ENCODE results near the gene MRPL54. TPM values are rescaled to one million over a fixed set of nuclear protein-coding genes. Genes with fewer than 3 reads are reported as not detected.
A peak's percentile ranks its signal among the peaks of the same experiment; 100 is the strongest.

The MRPL54 gene
- polyA plus RNA-seq, 1 donor from 2014 or later, result 138 TPM

DNA sequence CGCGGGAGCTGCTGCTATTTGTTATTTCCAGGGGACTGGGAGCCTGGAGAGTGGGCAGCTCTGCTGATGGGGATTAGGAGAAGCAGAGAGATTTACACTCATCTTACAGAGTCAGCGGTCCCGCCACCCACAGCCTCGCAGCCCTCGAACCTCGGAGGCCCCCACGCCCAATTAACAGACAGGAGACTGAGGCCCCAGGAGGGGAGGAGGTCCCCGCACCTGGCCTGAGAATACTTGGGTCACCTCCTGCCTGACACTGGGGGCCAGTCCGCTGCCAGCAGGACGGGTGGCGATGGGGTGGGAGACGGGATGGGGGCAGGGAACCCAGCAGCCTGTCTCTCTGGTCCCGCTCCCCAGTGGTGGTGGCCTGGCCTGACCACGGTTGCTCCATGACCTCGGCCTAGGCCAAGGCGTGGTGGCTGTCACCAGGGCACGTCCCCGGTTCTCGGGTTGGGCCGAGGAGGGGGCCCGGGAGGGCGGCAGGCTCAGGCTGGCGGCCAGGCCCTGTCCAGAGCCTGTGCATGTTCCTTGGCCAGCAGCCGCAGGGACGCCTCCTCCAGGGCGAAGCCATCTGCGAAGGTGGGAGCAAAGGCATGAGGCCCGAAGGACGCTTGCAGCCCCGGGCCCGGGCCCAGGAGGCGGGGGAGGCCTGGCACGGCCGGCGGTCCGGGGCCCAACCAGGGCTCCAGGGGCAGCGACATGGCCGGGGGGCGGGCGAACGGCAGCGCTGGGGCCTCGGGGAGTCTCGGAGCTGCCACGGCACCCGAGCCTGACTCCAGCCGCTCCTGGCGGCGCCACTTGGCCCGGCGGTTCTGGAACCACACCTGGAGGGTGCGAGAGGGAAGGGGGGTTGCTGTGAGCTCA is 7.9 kb downstream of the MRPL54 start:
- H3K36me3 Mint-ChIP-seq, result peaks cover 3% of the 10 kb centered on the region
- no peaks in the 10 kb centered on the region for H3K27me3 Mint-ChIP-seq
- H3K4me3 Mint-ChIP-seq, result no peak overlapping the region
- H3K4me1 Mint-ChIP-seq, result peaks cover 0 to 10% (median 3%) of the 10 kb centered on the region in 3 donors
- H3K9me3 Mint-ChIP-seq, result no peaks in the 10 kb centered on the region
- H3K27ac Mint-ChIP-seq, result peak overlapping the region in 1 of 3 donors; percentile 7

DNA sequence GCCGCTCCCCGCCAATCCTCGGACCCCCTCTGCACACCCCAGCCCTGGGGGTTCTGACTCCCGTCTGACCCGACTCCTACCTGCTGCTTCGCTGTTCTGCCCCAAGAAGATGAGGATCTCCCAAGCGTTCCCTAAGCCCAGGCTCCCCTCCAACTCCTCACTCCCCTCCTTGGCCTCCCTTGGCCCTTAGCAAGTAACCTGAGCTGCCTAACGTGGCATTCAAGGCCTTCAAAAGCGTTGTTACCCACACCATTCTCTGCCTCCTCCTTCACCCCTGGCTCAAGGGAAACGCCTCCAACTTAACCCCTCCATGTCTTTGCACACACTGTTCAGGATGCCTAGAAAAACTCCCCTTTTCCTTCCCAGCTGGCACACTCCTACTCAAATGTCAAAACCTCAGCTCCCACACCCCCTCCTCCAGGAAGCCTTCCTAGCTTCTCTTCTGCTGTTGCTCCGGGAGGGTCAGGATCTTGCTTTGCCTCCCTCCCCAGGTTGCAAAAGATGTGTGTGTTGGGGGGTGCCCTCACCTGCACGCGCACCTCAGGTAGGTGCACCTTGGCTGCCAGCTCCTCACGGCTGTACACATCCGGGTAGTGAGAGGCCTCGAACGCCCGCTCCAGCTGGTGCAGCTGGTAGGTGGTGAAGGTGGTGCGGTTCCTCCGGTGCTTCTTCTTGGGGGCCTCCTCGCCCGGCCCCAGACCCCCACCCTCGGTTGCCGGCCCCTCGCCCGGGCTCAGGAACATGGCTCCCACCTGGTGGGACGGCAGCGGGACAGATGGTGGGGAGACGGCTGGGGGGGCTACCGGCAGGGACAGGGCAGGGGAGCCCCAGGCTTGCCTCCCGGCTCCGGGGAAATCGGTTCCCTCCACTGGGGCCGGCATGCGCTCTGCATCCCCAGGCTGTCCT is 8.8 kb downstream of the MRPL54 start:
- no peaks in the 10 kb centered on the region for H3K9me3 Mint-ChIP-seq
- peak overlapping the region in 1 of 4 donors; percentile 46 for H3K4me3 Mint-ChIP-seq
- no peaks in the 10 kb centered on the region for H3K27me3 Mint-ChIP-seq
- peak overlapping the region in 2 of 3 donors; percentile 64 to 65 for H3K27ac Mint-ChIP-seq
- peaks cover 0 to 10% (median 3%) of the 10 kb centered on the region in 3 donors for H3K4me1 Mint-ChIP-seq
- H3K36me3 Mint-ChIP-seq, result peaks cover 3% of the 10 kb centered on the region

DNA sequence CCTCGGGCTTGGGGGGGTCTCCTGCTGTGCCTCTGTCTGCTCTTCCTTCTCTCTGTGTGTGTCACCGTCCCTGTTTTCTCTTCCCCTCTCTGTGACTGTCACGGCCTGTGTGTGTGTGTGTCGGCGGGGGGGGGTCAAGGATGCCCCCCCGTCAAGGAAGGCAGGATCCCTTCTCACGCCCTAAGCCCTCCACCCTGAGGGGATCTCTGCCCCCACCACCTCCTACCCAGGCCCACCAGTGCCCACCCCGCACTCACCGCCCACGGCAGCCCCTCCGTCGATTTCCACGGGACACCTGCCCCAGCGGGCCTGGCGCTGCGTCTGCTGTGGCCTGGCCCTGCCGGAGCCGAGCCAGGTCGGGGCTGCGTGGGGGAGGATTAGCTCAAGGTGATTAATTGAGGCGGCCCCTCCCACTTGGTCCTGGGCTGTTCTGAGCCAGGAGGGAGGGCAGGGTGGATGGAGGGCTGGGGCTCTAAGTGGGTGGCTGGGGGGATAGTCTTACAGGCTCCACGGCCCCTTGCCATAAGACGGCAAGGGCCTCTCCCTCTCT is 9.5 kb downstream of the MRPL54 start, which contains the start of gene RAX2:
RAX2 (minus strand) TSS at position 323 of the 550 bp plus-strand sequence. CDS start 486 bp downstream, outside the sequence.
- H3K4me3 Mint-ChIP-seq, result peak within 1 kb of the TSS in 2 of 4 donors; percentile 46 to 47
- peaks cover 3% of the 10 kb centered on the region for H3K36me3 Mint-ChIP-seq
- peak within 1 kb of the TSS in 2 of 3 donors; percentile 64 to 65 for H3K27ac Mint-ChIP-seq

DNA sequence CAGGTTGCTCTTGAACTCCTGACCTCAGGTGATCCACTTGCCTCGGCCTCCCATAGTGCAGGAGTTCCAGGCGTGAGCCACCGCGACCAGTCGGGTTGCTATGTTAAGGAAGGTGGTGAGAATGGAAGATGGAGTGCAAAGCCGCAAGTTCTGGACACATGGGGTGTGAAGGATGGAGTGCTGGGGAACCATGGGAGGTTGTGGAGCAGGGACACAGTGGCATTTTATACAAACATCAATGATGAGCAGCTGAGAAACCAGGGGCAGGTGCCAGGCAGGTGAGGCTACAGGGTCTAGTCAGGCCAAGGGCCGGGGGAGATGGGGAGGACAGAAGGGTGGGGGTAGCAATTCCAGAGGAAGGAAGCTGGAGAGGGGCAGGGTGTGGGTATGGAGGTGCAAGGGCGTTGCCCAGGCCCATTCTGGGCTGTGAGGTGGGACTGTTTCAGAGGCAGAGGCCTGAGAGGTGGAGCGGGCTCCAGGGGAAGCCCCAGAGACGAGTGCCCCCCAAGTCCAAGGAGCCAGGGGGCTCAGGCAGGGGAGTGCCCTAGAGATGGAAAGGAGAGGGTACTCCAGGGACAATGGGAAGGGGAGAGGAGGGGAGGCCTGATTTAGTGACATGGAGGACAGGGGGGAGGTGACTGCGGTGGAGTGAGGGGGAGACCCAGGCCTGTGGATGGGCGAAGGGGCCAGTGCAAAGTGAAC is 11.5 kb downstream of the MRPL54 start:
- H3K9me3 Mint-ChIP-seq, result no peaks in the 10 kb centered on the region
- H3K27me3 Mint-ChIP-seq, result no peaks in the 10 kb centered on the region

More for the DNA sequence above, 9.5 kb downstream of the MRPL54 start, which contains the start of gene RAX2:
- H3K9me3 Mint-ChIP-seq, result no peaks in the 10 kb centered on the region
- no peaks in the 10 kb centered on the region for H3K27me3 Mint-ChIP-seq
- H3K4me1 Mint-ChIP-seq, result peaks cover 0 to 5% (median 0%) of the 10 kb centered on the region in 3 donors

DNA sequence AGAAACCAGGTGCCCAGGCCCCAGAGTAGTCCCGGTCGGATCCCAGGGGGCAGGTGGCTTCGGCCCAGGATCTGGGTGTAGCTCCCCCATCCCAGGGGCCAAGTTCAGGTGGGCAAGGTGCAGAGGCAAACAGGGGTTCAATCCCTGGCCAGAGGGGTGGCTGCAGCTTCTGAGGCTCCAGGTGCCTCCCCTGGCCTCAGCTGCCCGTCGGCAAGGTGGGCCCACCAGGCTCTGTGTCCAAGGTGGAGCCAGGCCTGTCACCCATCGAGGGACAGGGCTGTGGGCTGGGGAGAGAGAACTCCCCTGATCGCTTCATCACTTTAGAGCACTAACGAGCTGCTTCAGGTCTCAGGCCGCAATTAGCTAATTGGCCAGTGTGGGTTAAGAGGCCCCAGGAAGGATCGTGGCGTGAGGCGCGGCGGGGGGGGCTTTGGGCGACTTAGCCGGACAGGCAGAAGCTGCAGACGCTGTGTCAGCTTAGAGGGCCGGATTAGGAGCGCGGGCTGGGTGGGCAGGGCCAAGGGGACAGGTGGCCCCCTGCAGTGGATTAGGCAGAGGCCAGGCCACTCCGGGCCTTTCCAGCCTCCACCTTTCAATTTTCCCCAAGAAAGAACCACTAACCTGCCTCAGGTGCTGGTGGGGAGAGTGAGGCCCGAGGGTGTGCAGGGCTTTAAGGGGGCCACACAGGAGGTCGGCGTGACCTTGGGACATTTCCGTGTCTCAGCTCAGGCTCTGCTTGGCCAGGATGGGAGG is 12.3 kb downstream of the MRPL54 start:
- Mint-ChIP-seq H3K9me3 (no peaks in the 10 kb centered on the region), H3K27ac (no peak overlapping the region), H3K4me3 (no peak overlapping the region), H3K4me1 (peaks cover 0 to 5% (median 0%) of the 10 kb centered on the region in 3 donors), H3K36me3 (no peaks in the 10 kb centered on the region), H3K27me3 (no peaks in the 10 kb centered on the region)

More for the DNA sequence above, 11.5 kb downstream of the MRPL54 start:
- peaks cover under 1% of the 10 kb centered on the region for H3K36me3 Mint-ChIP-seq
- H3K27ac Mint-ChIP-seq, result peak overlapping the region in 1 of 3 donors; percentile 18
- peaks cover 0 to 5% (median 0%) of the 10 kb centered on the region in 3 donors for H3K4me1 Mint-ChIP-seq
- H3K4me3 Mint-ChIP-seq, result peak overlapping the region in 1 of 4 donors; percentile 58

DNA sequence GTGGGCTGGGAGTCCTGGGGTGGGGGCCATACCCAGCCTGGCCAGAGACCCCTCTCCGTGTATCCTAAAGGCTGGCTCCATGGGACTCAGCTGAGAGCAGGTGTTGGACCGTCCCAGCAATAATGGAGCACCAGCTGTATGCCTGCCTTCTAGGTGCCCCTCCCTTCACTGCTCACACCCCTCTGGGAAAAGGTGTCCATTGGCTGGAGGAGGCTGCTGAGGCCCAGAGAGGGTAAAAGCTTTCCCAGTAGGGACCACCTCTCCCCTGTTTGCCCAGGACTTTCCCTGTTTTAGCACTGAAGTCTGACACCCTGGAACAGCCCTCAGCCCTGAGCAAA is 12.9 kb downstream of the MRPL54 start:
- H3K36me3 Mint-ChIP-seq, result no peaks in the 10 kb centered on the region
- H3K4me1 Mint-ChIP-seq, result peaks cover 0 to 5% (median 0%) of the 10 kb centered on the region in 3 donors
- no peak overlapping the region for H3K27ac Mint-ChIP-seq
- no peaks in the 10 kb centered on the region for H3K27me3 Mint-ChIP-seq
- H3K4me3 Mint-ChIP-seq, result no peak overlapping the region
- H3K9me3 Mint-ChIP-seq, result no peaks in the 10 kb centered on the region

DNA sequence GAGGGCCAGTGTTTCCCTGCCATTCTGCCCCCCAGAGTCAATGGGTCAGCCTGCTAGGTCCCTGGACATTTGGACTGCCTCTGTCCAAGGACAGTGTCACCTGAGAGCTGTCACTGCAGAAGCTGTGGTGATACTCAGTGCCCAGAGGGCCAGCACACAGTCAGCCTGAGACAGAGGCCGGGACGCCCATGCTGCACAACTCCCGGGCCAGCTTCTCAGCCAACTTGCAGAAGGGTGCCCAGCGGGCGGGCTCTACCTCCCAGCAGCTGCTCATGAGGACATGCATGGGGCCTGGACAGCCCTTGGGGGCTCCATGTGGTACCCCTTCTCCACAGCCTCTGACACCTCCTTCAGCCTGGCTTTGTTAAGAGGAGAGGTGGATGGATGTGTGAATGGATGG is 13.3 kb downstream of the MRPL54 start:
- no peaks in the 10 kb centered on the region for H3K9me3 Mint-ChIP-seq
- no peaks in the 10 kb centered on the region for H3K27me3 Mint-ChIP-seq
- H3K27ac Mint-ChIP-seq, result no peak overlapping the region
- H3K4me1 Mint-ChIP-seq, result peaks cover 0 to 5% (median 0%) of the 10 kb centered on the region in 3 donors
- no peak overlapping the region for H3K4me3 Mint-ChIP-seq
- H3K36me3 Mint-ChIP-seq, result no peaks in the 10 kb centered on the region

DNA sequence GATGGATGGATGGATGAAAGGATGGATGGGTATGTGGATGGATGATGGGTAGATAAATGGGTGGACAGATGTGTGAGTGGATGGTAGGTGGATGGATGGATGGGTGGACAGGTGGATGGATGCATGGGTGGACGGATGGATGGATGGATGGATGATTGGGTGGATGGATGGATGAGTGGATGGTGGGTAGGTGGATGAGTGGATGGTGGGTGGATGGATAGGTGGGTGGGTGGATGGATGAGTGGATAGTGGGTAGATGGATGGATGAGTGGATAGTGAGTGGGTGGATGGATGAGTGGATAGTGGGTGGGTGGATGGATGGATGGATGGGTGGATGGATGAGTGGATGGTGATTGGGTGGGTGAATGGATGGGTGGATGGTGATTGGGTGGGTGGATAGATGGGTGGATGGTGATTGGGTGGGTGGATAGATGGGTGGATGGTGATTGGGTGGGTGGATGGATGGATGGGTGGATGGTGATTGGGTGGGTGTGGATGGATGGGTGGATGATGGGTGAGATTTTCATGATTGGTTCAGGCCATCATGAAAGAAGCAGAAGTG is 14.1 kb downstream of the MRPL54 start:
- Mint-ChIP-seq H3K4me3 (no peak overlapping the region), H3K36me3 (no peaks in the 10 kb centered on the region), H3K9me3 (peaks cover 0 to 4% (median 2%) of the 10 kb centered on the region in 3 donors), H3K27ac (peak overlapping the region in 1 of 3 donors; percentile 35), H3K4me1 (peaks cover 0 to 7% (median 0%) of the 10 kb centered on the region in 3 donors), H3K27me3 (no peaks in the 10 kb centered on the region)

DNA sequence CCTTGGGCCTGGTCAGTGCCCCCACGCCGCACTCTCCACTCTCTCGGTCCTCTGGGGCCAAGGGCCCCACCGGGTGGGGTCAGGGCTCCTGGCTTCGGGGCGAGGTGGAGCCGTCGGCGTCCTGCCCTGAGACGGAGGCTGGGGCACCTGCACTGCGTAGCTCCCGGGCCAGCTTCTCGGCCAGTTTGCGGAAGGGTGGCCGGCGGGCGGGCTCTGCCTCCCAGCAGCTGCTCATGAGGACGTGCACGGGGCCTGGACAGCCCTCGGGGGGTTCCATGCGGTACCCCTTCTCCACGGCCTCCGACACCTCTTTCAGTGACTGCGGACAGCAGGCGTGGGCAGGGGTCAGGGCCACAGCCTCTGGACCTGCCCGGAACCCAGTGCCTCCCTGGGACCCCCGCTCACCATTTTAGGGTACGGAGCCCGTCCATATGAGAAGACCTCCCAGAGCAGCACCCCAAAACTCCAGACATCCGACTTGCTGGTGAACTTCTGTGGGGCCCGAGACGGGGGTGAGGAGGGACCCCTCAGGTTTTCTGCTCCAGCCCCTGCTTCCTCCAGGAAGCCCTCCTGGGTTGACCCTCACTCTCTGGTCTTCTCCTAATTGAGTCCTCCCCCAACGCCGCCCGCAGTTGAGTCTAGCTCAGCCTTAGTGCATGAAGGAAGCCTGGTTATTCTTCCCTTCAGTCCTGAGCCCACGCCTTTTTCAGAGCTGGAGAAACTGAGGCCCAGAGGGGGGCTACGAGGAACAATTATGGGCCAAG is 15.8 kb downstream of the MRPL54 start:
- H3K9me3 Mint-ChIP-seq, result peaks cover 0 to 11% (median 10%) of the 10 kb centered on the region in 3 donors
- no peak overlapping the region for H3K27ac Mint-ChIP-seq
- peaks cover 4% of the 10 kb centered on the region for H3K36me3 Mint-ChIP-seq
- peaks cover 0 to 7% (median 0%) of the 10 kb centered on the region in 3 donors for H3K4me1 Mint-ChIP-seq
- H3K4me3 Mint-ChIP-seq, result no peak overlapping the region
- H3K27me3 Mint-ChIP-seq, result no peaks in the 10 kb centered on the region

DNA sequence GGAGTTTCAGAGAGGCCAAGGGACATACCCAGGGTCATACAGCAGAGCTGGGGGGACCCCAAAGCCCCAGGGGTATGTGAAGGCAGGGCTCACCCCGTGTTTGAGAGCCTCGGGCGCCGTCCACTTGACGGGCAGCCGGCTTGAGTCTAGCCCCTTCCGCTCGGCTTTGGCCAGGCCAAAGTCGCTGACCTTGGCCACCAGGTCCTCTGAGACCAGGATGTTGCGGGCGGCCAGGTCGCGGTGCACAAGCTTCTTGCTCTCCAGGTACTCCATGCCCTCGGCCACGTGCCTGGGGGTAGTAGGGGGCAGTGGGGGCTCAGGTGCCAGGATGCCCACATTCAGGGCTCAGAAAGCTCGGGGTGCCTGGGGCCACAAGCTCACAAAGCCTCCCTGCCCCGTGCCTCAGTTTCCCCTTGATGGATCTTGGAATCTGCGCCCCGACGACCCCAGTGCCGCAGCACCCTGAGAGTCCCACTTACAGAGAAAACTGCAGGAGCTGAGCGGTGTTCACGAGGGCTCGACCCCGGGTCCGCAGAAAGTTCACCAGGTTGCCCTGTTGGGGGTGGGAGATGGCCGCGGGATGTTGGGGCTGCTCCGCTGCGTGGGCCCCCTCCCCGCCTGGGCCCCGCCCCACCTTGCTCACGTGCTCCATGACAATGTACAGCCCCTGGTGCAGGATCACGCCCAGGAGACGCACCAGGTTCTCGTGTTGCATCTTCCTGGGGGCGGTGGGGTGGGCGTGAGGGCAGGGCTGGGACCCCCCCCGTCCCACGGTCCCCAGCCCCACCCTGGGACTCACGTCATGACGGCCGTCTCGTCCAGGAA is 16.6 kb downstream of the MRPL54 start:
- H3K27me3 Mint-ChIP-seq, result no peaks in the 10 kb centered on the region
- H3K9me3 Mint-ChIP-seq, result peaks cover 0 to 11% (median 10%) of the 10 kb centered on the region in 3 donors
- H3K4me1 Mint-ChIP-seq, result peaks cover 0 to 6% (median 0%) of the 10 kb centered on the region in 3 donors
- peaks cover 4% of the 10 kb centered on the region for H3K36me3 Mint-ChIP-seq
- peak overlapping the region in 1 of 3 donors; percentile 7 for H3K27ac Mint-ChIP-seq
- no peak overlapping the region for H3K4me3 Mint-ChIP-seq

DNA sequence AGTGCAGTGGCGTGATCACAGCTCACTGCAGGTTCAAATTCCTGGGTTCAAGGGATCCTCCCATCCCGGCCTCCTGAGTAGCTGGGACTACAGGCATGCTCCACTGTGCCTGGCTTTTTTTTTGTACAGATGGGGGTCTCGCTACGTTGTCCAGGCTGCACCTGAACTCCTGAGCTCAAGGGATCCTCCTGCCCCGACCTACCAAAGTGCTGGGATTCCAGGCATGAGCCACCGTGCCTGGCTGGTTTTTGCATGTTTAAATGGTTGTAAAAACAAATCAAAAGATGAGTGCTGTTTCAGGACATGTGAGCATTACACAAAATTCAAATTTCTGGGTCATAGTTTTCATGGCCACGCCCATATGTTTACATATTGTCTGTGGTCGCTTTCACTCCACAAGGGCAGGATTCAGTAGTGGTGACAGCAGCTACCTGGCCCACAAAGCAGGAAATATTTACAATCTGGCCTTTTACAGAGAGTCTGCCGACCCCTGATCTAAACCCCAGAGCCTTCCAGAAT is 18.4 kb downstream of the MRPL54 start:
- Mint-ChIP-seq H3K9me3 (peaks cover 0 to 11% (median 10%) of the 10 kb centered on the region in 3 donors), H3K36me3 (peaks cover 4% of the 10 kb centered on the region), H3K4me1 (peaks cover 0 to 6% (median 4%) of the 10 kb centered on the region in 3 donors), H3K27me3 (peaks cover 7% of the 10 kb centered on the region), H3K4me3 (peak overlapping the region in 1 of 4 donors; percentile 25), H3K27ac (peak overlapping the region in 1 of 3 donors; percentile 85)

DNA sequence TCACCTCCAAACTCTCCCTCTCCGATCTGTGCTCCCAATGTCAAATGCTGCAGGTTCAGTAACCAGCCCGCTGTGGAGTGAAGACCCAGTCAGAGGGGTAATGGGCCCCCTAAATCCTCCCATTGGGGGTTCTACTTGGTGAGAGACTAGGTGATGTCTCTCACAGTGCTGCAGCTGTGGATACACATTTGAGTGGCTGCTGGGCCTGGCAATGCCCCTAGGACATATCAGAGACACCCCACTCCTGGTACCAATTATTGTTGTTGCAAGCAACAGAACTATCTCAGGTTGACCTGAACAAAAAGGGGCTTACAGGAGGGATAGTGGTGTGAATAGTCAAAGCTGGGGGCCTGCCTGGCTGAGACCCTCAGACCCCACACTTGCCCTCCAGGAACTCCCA is 19.1 kb downstream of the MRPL54 start:
- H3K36me3 Mint-ChIP-seq, result peaks cover 4% of the 10 kb centered on the region
- peaks cover 8% of the 10 kb centered on the region for H3K27me3 Mint-ChIP-seq
- peaks cover 0 to 6% (median 5%) of the 10 kb centered on the region in 3 donors for H3K4me1 Mint-ChIP-seq
- H3K4me3 Mint-ChIP-seq, result peak overlapping the region in 1 of 4 donors; percentile 17
- peaks cover 0 to 11% (median 10%) of the 10 kb centered on the region in 3 donors for H3K9me3 Mint-ChIP-seq
- no peak overlapping the region for H3K27ac Mint-ChIP-seq
